RWPE2 (cell line): ENCODE data around the gene FAIM2.
"Not testable (repeated sequence)": the region's sequence is repeated elsewhere in the genome, so short reads cannot be mapped to it uniquely, and the experiment has no call there.

Experiments used
- ATAC-seq: fragments of 200-7000 bp; cut with Tn5 transposase; 3 replicates; pipeline ENCODE4 v1.9.1; 2021; ENCODE audit warnings: low read depth
- DNase-seq: peaks from one replicate; pipeline ENCODE4 v3.0.0-alpha.2; 2020; ENCODE audit warnings: low spot score
- H3K27ac ChIP-seq: fragments of 450-650 bp; 2 replicates; pipeline ENCODE4 v1.5.1; 2017; ENCODE audit warnings: mild to moderate bottlenecking; ENCODE audit not compliant: poor library complexity, severe bottlenecking
- H3K27me3 ChIP-seq: fragments of 250-450 bp; sonication (Bioruptor Pico); 2 replicates; pipeline ENCODE4 v1.5.1; 2021; ENCODE audit warnings: mild to moderate bottlenecking, moderate library complexity; ENCODE audit not compliant: insufficient read depth, poor library complexity, severe bottlenecking
- H3K36me3 ChIP-seq: fragments of 250-450 bp; sonication (Bioruptor Pico); 2 replicates; pipeline ENCODE4 v1.5.1; 2020; ENCODE audit warnings: low read depth, mild to moderate bottlenecking, moderate library complexity
- H3K4me1 ChIP-seq: fragments of 250-450 bp; sonication (Bioruptor Pico); 2 replicates; pipeline ENCODE4 v1.5.1; 2021; ENCODE audit warnings: mild to moderate bottlenecking, moderate library complexity; ENCODE audit not compliant: insufficient read depth, poor library complexity, severe bottlenecking
- H3K4me3 ChIP-seq: fragments of 250-450 bp; sonication (Bioruptor Pico); 2 replicates; pipeline ENCODE4 v1.5.1; 2021; ENCODE audit warnings: mild to moderate bottlenecking, moderate library complexity; ENCODE audit not compliant: severe bottlenecking
- H3K9me3 ChIP-seq: fragments of 250-450 bp; sonication (Bioruptor Pico); 2 replicates; pipeline ENCODE4 v1.5.1; 2021; ENCODE audit warnings: mild to moderate bottlenecking, moderate library complexity; ENCODE audit not compliant: severe bottlenecking
- CTCF ChIP-seq: fragments of 450-650 bp; IDR thresholded peaks from one replicate; pipeline ENCODE4 v1.5.1; 2017; ENCODE audit warnings: mild to moderate bottlenecking, moderate library complexity; ENCODE audit not compliant: poor library complexity, severe bottlenecking

The FAIM2 gene

DNA sequence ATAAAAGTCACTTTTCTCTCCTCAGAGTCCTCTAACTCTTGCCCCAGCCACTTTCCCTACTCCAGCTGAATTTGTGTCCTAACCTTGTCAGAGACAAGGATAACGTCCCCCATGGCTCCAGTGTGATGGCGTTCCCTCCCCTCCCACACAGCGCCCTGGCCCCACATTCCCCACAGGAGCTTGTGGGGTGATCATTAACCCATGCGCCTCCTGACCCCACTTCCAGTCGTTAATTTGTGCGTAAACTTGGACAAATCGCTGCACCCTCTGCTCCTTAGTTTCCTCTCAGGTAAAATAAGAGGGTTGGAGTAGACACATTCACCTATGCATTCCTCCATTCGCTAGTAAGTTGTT, 37.9 kb downstream of the FAIM2 start:
- no peak for TF ChIP-seq CTCF
- H3K4me3 ChIP-seq: no peak overlapping the region

DNA sequence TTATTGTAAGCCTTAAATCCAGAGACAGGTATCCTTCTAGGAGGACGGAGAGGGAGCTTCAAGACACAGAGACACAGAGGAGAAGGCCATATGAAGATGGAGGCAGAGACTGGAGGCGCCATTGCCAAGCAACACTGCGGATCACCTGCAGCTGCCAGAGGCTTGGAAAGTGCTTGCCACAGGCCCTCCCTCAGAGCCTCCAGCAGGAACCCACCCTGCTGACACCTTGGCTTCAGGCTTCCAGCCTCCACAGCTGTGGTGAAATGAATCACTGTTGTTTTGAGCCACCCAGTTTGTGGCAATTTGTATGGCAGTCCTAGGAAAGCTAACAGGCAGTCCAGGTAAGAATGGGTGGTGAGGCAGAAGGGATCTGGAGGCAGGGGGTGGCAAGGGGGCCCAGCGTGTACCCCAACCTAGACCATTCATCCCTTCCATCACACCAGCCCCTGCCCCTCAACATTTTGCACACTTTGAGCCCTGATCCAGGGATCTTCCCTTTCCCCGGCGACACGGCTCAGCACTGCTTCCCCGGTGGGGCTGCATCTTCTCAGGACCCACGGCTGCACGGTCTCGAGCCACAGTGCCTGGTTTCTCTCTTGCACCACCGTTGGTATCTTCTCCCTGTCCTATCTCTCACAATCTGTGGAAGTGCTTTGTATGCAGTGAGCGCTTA, 38.5 kb downstream of the FAIM2 start:
- H3K36me3 ChIP-seq: no peaks in the 10 kb centered on the region
- no peak for DNase-seq
- ATAC-seq: no peak
- H3K4me1 ChIP-seq: peaks cover 4% of the 10 kb centered on the region
- H3K9me3 ChIP-seq: no peaks in the 10 kb centered on the region
- no peaks in the 10 kb centered on the region for H3K27me3 ChIP-seq
- H3K27ac ChIP-seq: no peak overlapping the region
- H3K4me3 ChIP-seq: no peak overlapping the region
- TF ChIP-seq CTCF: no peak

More for the DNA sequence above, 37.9 kb downstream of the FAIM2 start:
- no peak for ATAC-seq
- H3K27me3 ChIP-seq: no peaks in the 10 kb centered on the region
- H3K9me3 ChIP-seq: no peaks in the 10 kb centered on the region
- H3K36me3 ChIP-seq: no peaks in the 10 kb centered on the region
- H3K4me1 ChIP-seq: peaks cover 4% of the 10 kb centered on the region
- no peak for DNase-seq
- no peak overlapping the region for H3K27ac ChIP-seq

DNA sequence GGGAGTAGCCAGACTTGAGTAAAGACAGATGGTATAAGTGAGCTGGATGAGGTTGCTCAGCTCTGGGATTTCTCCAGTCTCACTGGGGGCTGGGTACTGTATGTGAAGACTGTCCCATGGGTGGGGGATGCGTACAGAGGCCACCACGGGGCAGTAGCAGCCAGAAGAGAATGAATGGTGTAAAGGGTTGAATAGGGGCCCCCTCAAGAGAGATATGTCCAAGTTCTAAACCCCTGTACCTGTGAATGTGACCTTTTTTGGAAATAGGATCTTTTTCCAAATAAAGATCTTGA, 39.0 kb downstream of the FAIM2 start:
- TF ChIP-seq CTCF: no peak
- H3K27ac ChIP-seq: no peak overlapping the region
- H3K4me3 ChIP-seq: no peak overlapping the region
- DNase-seq (no peak), ATAC-seq (no peak)
- H3K9me3 ChIP-seq: no peaks in the 10 kb centered on the region
- H3K36me3 ChIP-seq: no peaks in the 10 kb centered on the region
- no peaks in the 10 kb centered on the region for H3K27me3 ChIP-seq
- peaks cover 4% of the 10 kb centered on the region for H3K4me1 ChIP-seq

DNA sequence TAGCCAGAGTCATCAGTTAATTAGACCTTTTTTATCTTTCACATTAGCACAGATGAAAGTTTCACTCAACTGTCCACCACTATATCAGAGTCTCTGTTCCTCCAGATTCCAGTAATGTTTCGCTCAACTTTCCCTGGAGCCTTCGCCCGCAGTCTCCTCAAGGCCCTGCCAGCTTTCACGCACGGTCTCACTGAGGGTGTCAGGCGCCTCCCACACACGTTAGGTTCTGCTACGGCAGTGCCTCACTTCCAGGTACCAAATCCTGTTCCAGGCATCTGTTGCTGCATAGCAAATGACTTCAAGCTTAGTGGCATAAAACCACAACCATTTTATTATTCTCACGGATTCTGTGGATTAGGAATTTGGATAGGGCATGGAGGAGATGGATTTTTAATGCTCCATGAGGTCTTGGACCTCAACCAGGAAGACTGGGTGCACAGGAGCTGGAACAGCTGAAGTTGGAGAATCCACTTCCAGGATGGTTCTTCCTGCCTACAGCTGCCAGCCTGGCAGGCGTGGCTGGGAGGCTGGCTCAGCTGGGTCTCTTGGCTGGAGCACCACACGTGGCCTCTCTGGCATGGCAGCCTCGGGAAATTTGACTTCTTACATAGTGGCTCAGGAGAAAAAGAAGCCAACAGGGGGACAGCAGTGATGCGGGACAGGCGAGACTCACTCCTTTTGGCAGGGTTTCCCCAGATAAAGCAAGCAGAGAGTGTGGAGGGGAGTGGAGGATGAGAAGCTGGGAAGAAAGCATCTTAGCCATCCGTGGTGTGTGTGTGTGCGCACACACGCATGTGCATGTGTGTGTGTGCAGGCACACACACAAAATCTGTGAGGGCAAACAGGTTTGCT, 39.5 kb downstream of the FAIM2 start:
- no peak for DNase-seq
- Histone ChIP-seq H3K27ac (no peak overlapping the region), H3K4me3 (no peak overlapping the region), H3K27me3 (no peaks in the 10 kb centered on the region), H3K4me1 (peaks cover 4% of the 10 kb centered on the region), H3K36me3 (no peaks in the 10 kb centered on the region), H3K9me3 (no peaks in the 10 kb centered on the region)
- no peak for ATAC-seq
- no peak for TF ChIP-seq CTCF

DNA sequence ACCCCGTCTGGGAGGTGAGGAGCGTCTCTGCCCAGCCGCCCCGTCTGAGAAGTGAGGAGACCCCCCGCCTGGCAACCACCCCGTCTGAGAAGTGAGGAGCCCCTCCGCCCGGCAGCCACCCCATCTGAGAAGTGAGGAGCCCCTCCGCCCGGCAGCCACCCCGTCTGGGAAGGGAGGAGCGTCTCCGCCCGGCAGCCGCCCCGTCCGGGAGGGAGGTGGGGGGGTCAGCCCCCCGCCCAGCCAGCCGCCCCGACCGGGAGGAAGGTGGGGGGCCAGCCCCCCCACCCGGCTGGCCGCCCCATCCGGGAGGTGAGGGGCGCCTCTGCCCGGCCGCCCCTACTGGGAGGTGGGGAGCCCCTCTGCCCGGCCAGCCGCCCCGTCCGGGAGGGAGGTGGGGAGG, 42.8 kb downstream of the FAIM2 start:
- not testable (repeated sequence) for DNase-seq, H3K27me3 ChIP-seq, H3K4me3 ChIP-seq, H3K9me3 ChIP-seq, H3K4me1 ChIP-seq, H3K27ac ChIP-seq, H3K36me3 ChIP-seq, ATAC-seq

GRCh38 chr12:49855890-49856289, 47.8 kb downstream of the FAIM2 start:
- not testable (repeated sequence) for ATAC-seq, DNase-seq, H3K27ac ChIP-seq

More at GRCh38 chr12:49855890-49856289, 47.8 kb downstream of the FAIM2 start:
- not testable (repeated sequence) for H3K4me3 ChIP-seq, H3K9me3 ChIP-seq, H3K27me3 ChIP-seq, H3K36me3 ChIP-seq, H3K4me1 ChIP-seq
